Gastroesophageal sphincter (tissue), 4 donors: ENCODE data around the gene ATP6V0C. TPM values are rescaled to one million over a fixed set of nuclear protein-coding genes. Genes with fewer than 3 reads are reported as not detected.
"Not testable (repeated sequence)": the region's sequence is repeated elsewhere in the genome, so short reads cannot be mapped to it uniquely, and the experiment has no call there.

ENCODE experiments used
- ATAC-seq: fragments of 150-250 bp; one replicate; pipeline ENCODE4 v1.9.1; 2016; ENCODE audit warnings: mild to moderate bottlenecking, moderate library complexity
- H3K27ac ChIP-seq, 4 donors: fragments of 200-600 bp; sonication (generic) in 3 of 4; 1 replicate in 3 of 4; 2 replicates in 1 of 4; pipeline ENCODE4 v1.5.1; 2016 to 2019
- H3K27me3 ChIP-seq: fragments of 200-600 bp; sonication (generic); one replicate; pipeline ENCODE4 v1.5.1; 2019
- H3K36me3 ChIP-seq, 2 donors: fragments of 200-600 bp; sonication (generic); one replicate each; pipeline ENCODE4 v1.5.1; 2019; ENCODE audit warnings: control low read depth in 1 of 2
- H3K4me1 ChIP-seq, 3 donors: fragments of 200-600 bp; sonication (generic); 1 replicate in 2 of 3; 2 replicates in 1 of 3; pipeline ENCODE4 v1.5.1; 2016 to 2019; ENCODE audit warnings: control low read depth in 2 of 3
- H3K4me3 ChIP-seq, 2 donors: fragments of 200-600 bp; sonication (generic); one replicate each; pipeline ENCODE4 v1.5.1; 2019; ENCODE audit warnings: mild to moderate bottlenecking in 1 of 2, moderate library complexity in 1 of 2
- H3K9me3 ChIP-seq, 3 donors: fragments of 200-600 bp; sonication (generic); one replicate each; pipeline ENCODE4 v1.5.1; 2017 to 2019; ENCODE audit warnings: control low read depth in 2 of 3
- CTCF ChIP-seq, 4 experiments: fragments of 200-600 bp in 2 of 4; fragments of 450-650 bp in 2 of 4; sonication (generic) in 1 of 4; IDR thresholded peaks; one replicate each; pipeline ENCODE4 v1.5.1; 2017 to 2019; ENCODE audit warnings: antibody characterized with exemption in 4 of 4, mild to moderate bottlenecking in 2 of 4, moderate library complexity in 2 of 4
- WGBS, 2 donors: methylation state at CpG; one replicate each; pipeline ENCODE4 v1.1.5; 2018; ENCODE audit warnings: low coverage in 1 of 2; 5-methylcytosine and 5-hydroxymethylcytosine counted together
- small RNA-seq, 4 donors: library from RNA; depleted of rRNA; stranded (forward); fragments of <200 nt; gene quantifications; one replicate each; pipeline ENCODE3, GENCODE V24; 2016
- total RNA-seq, 4 donors: library from RNA; depleted of rRNA; stranded (reverse); fragments of >200 nt; gene quantifications; one replicate each; pipeline ENCODE4 v1.1.0, GENCODE V29; 2016

ATP6V0C gene
- total RNA-seq, 4 donors from 2014 or later: 37.5 to 62.2 (median 50.9) TPM

GRCh38 chr16:2560798-2561133 is 47.0 kb downstream of the ATP6V0C start:
- H3K4me3 ChIP-seq, H3K27me3 ChIP-seq, H3K9me3 ChIP-seq, H3K4me1 ChIP-seq, H3K36me3 ChIP-seq, H3K27ac ChIP-seq: not testable (repeated sequence)
- WGBS, 2 donors: no CpG with 5 or more reads among the region's 4 CpGs
- peak; percentile 79 for ATAC-seq
- peak in 2 of 4 experiments; percentile 11 to 46 for TF ChIP-seq CTCF (IDR thresholded peaks at IDR 0.05)

GRCh38 chr16:2567506-2567905 is 53.8 kb downstream of the ATP6V0C start:
- WGBS, 2 donors: no CpG with 5 or more reads among the region's 6 CpGs
- not testable (repeated sequence) for H3K36me3 ChIP-seq, H3K27me3 ChIP-seq, H3K9me3 ChIP-seq, H3K4me1 ChIP-seq, ATAC-seq, H3K4me3 ChIP-seq, H3K27ac ChIP-seq

GRCh38 chr16:2568573-2568972 is 54.8 kb downstream of the ATP6V0C start:
- H3K36me3 ChIP-seq, H3K9me3 ChIP-seq, H3K4me1 ChIP-seq, ATAC-seq, H3K27ac ChIP-seq, H3K27me3 ChIP-seq, H3K4me3 ChIP-seq: not testable (repeated sequence)
- no CpG with 5 or more reads among the region's 11 CpGs for WGBS, 2 donors

Small RNA genes lying within 50 kb of the gene (small RNA-seq; reads per million reads assigned to genes)
- gene AC093525.1 (0 reads per million in 4 donors), gene MIR3178 (0 to 0.18 (median 0) reads per million in 4 donors), gene MIR6768 (0 reads per million in 4 donors)

Other genes with a start within 250 kb of the ATP6V0C start
- gene RNPS1, start 245.8 kb upstream of the ATP6V0C start, total RNA-seq: 100 to 1,000 TPM; 117 to 171 (median 128) TPM
- 10 to 100 TPM in 3 of 4 donors, 1 to 10 TPM in 1; 7.5 to 27.5 (median 12.3) TPM for gene ABCA3, start 173.2 kb upstream of the ATP6V0C start, total RNA-seq
- gene CCNF, start 84.5 kb upstream of the ATP6V0C start, total RNA-seq: 1 to 10 TPM in 2 of 4 donors, under 1 TPM in 2; 0.27 to 2.1 (median 0.82) TPM
- gene TEDC2, start 53.8 kb upstream of the ATP6V0C start, total RNA-seq: 1 to 10 TPM in 2 of 4 donors, not detected in 2; 1.0 to 2.5 TPM
- not detected for gene NTN3, start 42.7 kb upstream of the ATP6V0C start, total RNA-seq
- 10 to 100 TPM in 3 of 4 donors, 1 to 10 TPM in 1; 6.2 to 18.4 (median 14.2) TPM for gene TBC1D24, start 38.8 kb upstream of the ATP6V0C start, total RNA-seq
- 10 to 100 TPM; 14.0 to 29.1 (median 23.4) TPM for gene AMDHD2, start 6.4 kb downstream of the ATP6V0C start, total RNA-seq
- gene CEMP1, start 17.5 kb downstream of the ATP6V0C start, total RNA-seq: under 1 TPM in 1 of 4 donors, not detected in 3; 0.40 TPM
- 10 to 100 TPM; 30.8 to 43.1 (median 36.5) TPM for gene PDPK1, start 24.1 kb downstream of the ATP6V0C start, total RNA-seq
- 10 to 100 TPM; 15.1 to 31.1 (median 19.5) TPM for gene KCTD5, start 168.6 kb downstream of the ATP6V0C start, total RNA-seq
- gene PRSS27, start 206.3 kb downstream of the ATP6V0C start, total RNA-seq: 10 to 100 TPM in 1 of 4 donors, 1 to 10 TPM in 2, under 1 TPM in 1; 0.67 to 10.3 (median 2.4) TPM
- 100 to 1,000 TPM in 3 of 4 donors, 10 to 100 TPM in 1; 73.9 to 398 (median 255) TPM for gene SRRM2, start 238.7 kb downstream of the ATP6V0C start, total RNA-seq